Neural crest cell (in vitro differentiated cells): ENCODE results near the gene CLCN5. TPM values are rescaled to one million over a fixed set of nuclear protein-coding genes. Genes with fewer than 3 reads are reported as not detected.

Experiments used
- DNase-seq: peaks from one replicate; pipeline ENCODE4 v3.0.0; 2021; ENCODE audit warnings: low read depth, mixed read lengths, low spot score
- H3K27ac Mint-ChIP-seq: one replicate; pipeline ENCODE4 v1.8.0; 2021; ENCODE audit warnings: mild to moderate bottlenecking, mixed read lengths; ENCODE audit not compliant: unreplicated experiment
- H3K27me3 Mint-ChIP-seq: 2 replicates; pipeline ENCODE4 v1.8.0; 2021; ENCODE audit warnings: low read depth, mild to moderate bottlenecking, mixed read lengths
- H3K36me3 Mint-ChIP-seq: 2 replicates; pipeline ENCODE4 v1.8.0; 2021; ENCODE audit warnings: low read depth, mild to moderate bottlenecking, mixed read lengths
- H3K4me1 Mint-ChIP-seq: 2 replicates; pipeline ENCODE4 v1.8.0; 2021; ENCODE audit warnings: mixed read lengths
- H3K4me3 Mint-ChIP-seq: one replicate; pipeline ENCODE4 v1.8.0; 2021; ENCODE audit warnings: mild to moderate bottlenecking, mixed read lengths
- H3K9me3 Mint-ChIP-seq: 2 replicates; pipeline ENCODE4 v1.8.0; 2021; ENCODE audit warnings: mixed read lengths
- total RNA-seq: library from RNA; stranded (reverse); gene quantifications from 2 replicates; pipeline ENCODE4 v1.2.1, GENCODE V29; 2021
- TF ChIP-seq, protein P1 (sequence below): fragments of 200-600 bp; sonication (generic); conservative IDR thresholded peaks from 2 replicates; pipeline ENCODE4 v1.5.0; 2021; ENCODE audit warnings: antibody characterized with exemption, mild to moderate bottlenecking

The CLCN5 gene
- total RNA-seq, 1 donor from 2014 or later, result 16.7 TPM

GRCh38 chrX:49986058-49986457, 63.7 kb downstream of the CLCN5 start:
- Mint-ChIP-seq H3K27me3 (no peaks in the 10 kb centered on the region), H3K4me3 (no peak overlapping the region), H3K4me1 (peaks cover 30% of the 10 kb centered on the region), H3K9me3 (no peaks in the 10 kb centered on the region), H3K27ac (no peak overlapping the region), H3K36me3 (no peaks in the 10 kb centered on the region)
- DNase-seq, result no peak
- TF ChIP-seq, protein P1, sequence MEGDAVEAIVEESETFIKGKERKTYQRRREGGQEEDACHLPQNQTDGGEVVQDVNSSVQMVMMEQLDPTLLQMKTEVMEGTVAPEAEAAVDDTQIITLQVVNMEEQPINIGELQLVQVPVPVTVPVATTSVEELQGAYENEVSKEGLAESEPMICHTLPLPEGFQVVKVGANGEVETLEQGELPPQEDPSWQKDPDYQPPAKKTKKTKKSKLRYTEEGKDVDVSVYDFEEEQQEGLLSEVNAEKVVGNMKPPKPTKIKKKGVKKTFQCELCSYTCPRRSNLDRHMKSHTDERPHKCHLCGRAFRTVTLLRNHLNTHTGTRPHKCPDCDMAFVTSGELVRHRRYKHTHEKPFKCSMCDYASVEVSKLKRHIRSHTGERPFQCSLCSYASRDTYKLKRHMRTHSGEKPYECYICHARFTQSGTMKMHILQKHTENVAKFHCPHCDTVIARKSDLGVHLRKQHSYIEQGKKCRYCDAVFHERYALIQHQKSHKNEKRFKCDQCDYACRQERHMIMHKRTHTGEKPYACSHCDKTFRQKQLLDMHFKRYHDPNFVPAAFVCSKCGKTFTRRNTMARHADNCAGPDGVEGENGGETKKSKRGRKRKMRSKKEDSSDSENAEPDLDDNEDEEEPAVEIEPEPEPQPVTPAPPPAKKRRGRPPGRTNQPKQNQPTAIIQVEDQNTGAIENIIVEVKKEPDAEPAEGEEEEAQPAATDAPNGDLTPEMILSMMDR, result no peak

DNA sequence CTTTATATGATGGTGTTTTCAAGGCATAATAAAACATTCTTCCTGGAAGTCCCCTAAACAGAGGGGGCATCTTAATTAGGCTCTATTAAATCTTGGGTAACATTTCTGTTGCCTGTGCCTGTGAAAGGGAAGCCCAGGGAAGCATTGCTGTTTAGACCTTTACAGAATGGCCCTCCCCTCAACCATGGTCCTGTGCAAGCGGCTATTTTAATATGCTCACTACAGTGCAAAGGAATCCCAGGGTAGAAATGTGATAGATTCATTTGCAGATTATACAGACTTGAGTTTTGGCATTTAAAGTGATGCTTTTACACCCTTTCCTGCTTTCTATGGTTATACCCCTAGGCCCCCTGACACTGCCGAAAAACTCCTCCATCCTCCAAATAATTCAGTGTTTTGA, 65.3 kb downstream of the CLCN5 start:
- DNase-seq, result no peak
- H3K4me1 Mint-ChIP-seq, result peaks cover 26% of the 10 kb centered on the region
- no peaks in the 10 kb centered on the region for H3K36me3 Mint-ChIP-seq
- no peak overlapping the region for H3K27ac Mint-ChIP-seq
- H3K9me3 Mint-ChIP-seq, result peaks cover 3% of the 10 kb centered on the region
- no peak overlapping the region for H3K4me3 Mint-ChIP-seq
- TF ChIP-seq, protein P1, result no peak
- no peaks in the 10 kb centered on the region for H3K27me3 Mint-ChIP-seq

DNA sequence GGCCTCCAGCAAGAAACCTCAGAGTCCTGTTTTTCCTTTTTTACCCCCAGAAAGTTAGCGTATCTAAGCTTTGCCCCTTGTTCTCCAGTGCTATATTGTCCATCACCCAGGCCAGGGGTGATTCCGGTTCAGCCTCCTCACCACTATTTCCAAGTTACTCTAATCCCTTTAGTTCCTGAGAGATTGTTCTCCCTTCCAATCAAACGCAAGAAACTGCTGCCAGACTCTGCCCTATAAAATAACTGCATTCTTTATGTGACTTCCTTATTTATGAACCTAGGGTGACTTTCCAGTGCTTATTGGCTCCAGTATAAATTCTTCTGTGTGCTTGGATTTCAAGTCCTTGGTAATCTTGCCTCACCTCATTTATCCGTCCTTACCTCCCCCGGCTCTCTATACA, 65.7 kb downstream of the CLCN5 start:
- no peak for DNase-seq
- TF ChIP-seq, protein P1, result no peak
- Mint-ChIP-seq H3K27ac (no peak overlapping the region), H3K4me3 (no peak overlapping the region), H3K27me3 (no peaks in the 10 kb centered on the region), H3K4me1 (peaks cover 26% of the 10 kb centered on the region), H3K36me3 (no peaks in the 10 kb centered on the region), H3K9me3 (peaks cover 3% of the 10 kb centered on the region)

DNA sequence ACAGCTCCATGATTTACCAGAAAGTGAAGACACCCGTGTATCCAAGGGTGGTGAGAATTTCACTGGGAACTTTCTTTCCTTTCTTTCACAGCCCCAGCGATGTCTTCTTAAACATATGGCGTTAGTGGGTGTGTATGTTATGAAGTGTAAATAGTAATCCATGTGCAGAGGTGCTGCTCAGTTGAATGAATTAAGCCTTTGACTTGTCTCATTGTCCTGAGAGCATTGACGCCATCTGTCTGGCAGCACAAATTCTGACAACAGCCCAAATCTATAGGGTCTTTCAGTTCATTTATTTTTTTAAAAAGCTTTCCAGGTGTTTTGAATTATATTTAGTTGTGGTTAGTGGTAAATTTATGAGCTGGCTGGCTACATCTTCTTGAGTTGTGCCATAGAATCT, 69.4 kb downstream of the CLCN5 start:
- peaks cover 11% of the 10 kb centered on the region for H3K9me3 Mint-ChIP-seq
- DNase-seq, result no peak
- TF ChIP-seq, protein P1, result no peak
- H3K4me3 Mint-ChIP-seq, result no peak overlapping the region
- H3K36me3 Mint-ChIP-seq, result peaks cover 4% of the 10 kb centered on the region
- no peak overlapping the region for H3K27ac Mint-ChIP-seq
- no peaks in the 10 kb centered on the region for H3K27me3 Mint-ChIP-seq
- peaks cover 40% of the 10 kb centered on the region for H3K4me1 Mint-ChIP-seq

GRCh38 chrX:49992853-49993252, 70.5 kb downstream of the CLCN5 start:
- TF ChIP-seq, protein P1, result no peak
- peaks cover 14% of the 10 kb centered on the region for H3K9me3 Mint-ChIP-seq
- H3K27ac Mint-ChIP-seq, result no peak overlapping the region
- H3K4me1 Mint-ChIP-seq, result peaks cover 37% of the 10 kb centered on the region
- no peak for DNase-seq
- no peak overlapping the region for H3K4me3 Mint-ChIP-seq
- no peaks in the 10 kb centered on the region for H3K27me3 Mint-ChIP-seq
- peaks cover 4% of the 10 kb centered on the region for H3K36me3 Mint-ChIP-seq

DNA sequence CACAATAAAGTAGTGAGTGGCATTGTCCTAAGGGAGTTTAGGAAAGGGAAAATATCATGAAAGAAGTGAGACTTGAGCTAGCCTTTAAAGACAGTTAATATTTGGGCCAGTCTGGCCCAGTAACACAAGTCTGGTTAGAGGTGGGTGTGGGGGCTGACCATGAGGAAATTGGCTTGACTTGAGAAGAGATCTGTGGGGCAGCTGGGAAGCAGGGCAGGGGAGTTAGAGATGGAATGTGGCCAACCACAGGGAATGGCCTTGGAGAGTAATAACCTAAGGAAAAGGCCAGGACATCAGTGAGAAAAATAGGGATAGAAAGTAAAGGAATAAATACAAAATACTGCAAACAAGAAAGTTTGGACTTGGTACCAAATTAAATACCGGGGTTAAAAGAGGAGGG, 71.3 kb downstream of the CLCN5 start:
- peaks cover 31% of the 10 kb centered on the region for H3K4me1 Mint-ChIP-seq
- no peak overlapping the region for H3K4me3 Mint-ChIP-seq
- H3K9me3 Mint-ChIP-seq, result peaks cover 14% of the 10 kb centered on the region
- no peak overlapping the region for H3K27ac Mint-ChIP-seq
- no peak for DNase-seq
- H3K27me3 Mint-ChIP-seq, result no peaks in the 10 kb centered on the region
- TF ChIP-seq, protein P1, result no peak
- peaks cover 4% of the 10 kb centered on the region for H3K36me3 Mint-ChIP-seq
